Pancreas (tissue), 10 donors: Measurements from ENCODE around the gene PPARD. TPM values are rescaled to one million over a fixed set of nuclear protein-coding genes. Genes with fewer than 3 reads are reported as not detected.

Experiments
- ATAC-seq, 4 donors: fragments of 200-7000 bp; cut with Tn5 transposase; one replicate each; pipeline versions ENCODE4 v1.8.0 to v1.9.1; 2020; ENCODE audit warnings: mild to moderate bottlenecking in 4 of 4, moderate library complexity in 4 of 4
- DNase-seq, 6 donors: peaks; one replicate each; pipeline ENCODE4 v3.0.0-alpha.2; 2020
- FAIRE-seq: peaks from 2 replicates; lab custom pipeline; 2012; peaks lifted over from hg19 to GRCh38; lab: Jason Lieb, UNC
- H3K27ac ChIP-seq, 4 donors: fragments of 200-600 bp; sonication (generic); 1 replicate in 3 of 4; 2 replicates in 1 of 4; pipeline versions ENCODE4 v1.5.0 to v1.8.0; 2020
- H3K27me3 ChIP-seq, 4 donors: fragments of 200-600 bp; one replicate each; pipeline ENCODE4 v1.8.0; 2021
- H3K36me3 ChIP-seq, 3 donors: fragments of 200-600 bp; sonication (generic) in 1 of 3; one replicate each; pipeline versions ENCODE4 v1.5.0 to v1.8.0; 2020 to 2021
- H3K4me1 ChIP-seq, 3 donors: fragments of 200-600 bp; one replicate each; pipeline ENCODE4 v1.8.0; 2021
- H3K4me3 ChIP-seq, 4 donors: fragments of 200-600 bp; sonication (generic) in 2 of 4; one replicate each; pipeline versions ENCODE4 v1.5.0 to v1.8.0; 2020 to 2021
- H3K9me3 ChIP-seq, 4 donors: fragments of 200-600 bp; one replicate each; pipeline ENCODE4 v1.8.0; 2021
- CTCF ChIP-seq, 4 donors: fragments of 200-600 bp; sonication (generic) in 3 of 4; IDR thresholded peaks; one replicate each; pipeline versions ENCODE4 v1.5.0 to v1.8.0; 2021; ENCODE audit warnings: antibody characterized with exemption in 4 of 4
- WGBS, 2 donors: extraction: QIAGEN DNeasy Blood & Tissue Kit; methylation state at CpG; one replicate each; pipeline ENCODE4 v1.1.7; 2013; 5-methylcytosine and 5-hydroxymethylcytosine counted together
- intact Hi-C, 3 donors: fragments of 100-400 bp; cut with DNase I; formaldehyde crosslinking; loops; one replicate each; pipeline versions ENCODE4 v1.11.1 to v1.14.2; 2022
- polyA plus RNA-seq, 2 donors: library from polyadenylated mRNA; stranded (reverse); fragments of 200-250 nt; gene quantifications; one replicate each; pipeline ENCODE4 v1.2.3, GENCODE V29; 2013
- total RNA-seq, 6 donors: library from RNA; stranded (reverse); fragmentation: NEBNext Ultra II Directional in 4 of 6; extraction: Animal tissue kit (Norgen Biotek cat#: 25700) in 4 of 6; gene quantifications; one replicate each; pipeline versions ENCODE4 v1.2.1 to v1.2.4, GENCODE V29; 2021 to 2023
- donor health status: healthy with polysubstance abuse.
- donor health status: DM: no; HTN: no; CAD: no; lungs with moderate emphysema.
- donor health status: DM: no; HTN: no; CAD: no.
- donor health status: control.
- donor health status: control.
- donor health status: Bipolar disorder and iron deficiency.
- donor health status: DM: yes; HTN: yes; CAD: no.
- donor health status: DM: no; HTN: no; CAD: no.
- donor health status: DM: no; HTN: no; CAD: no.
- donor health status: DM: yes; HTN: yes; CAD: no.

The PPARD gene
- total and polyA plus RNA-seq, 8 donors: 4.4 to 14.1 (median 8.2) TPM

DNA sequence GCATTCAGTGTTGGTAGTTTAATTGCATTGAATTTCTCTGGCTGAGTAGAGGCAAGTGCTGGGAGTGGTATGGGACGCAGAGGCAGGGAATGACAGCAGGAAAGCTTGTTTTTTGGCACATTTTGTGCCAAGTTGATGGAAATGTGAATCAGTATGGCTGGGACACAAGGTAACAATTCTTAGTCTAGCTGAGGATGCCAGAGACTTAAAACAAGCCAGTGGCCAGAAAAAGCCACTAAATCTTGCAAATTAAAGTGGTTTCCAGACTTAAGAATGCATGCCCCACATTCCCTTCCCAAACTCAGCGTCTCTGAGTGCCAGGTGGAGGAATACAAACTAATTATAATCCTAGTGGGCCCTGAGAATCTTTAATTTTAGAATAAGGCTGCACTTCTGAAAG is 35.9 kb downstream of the PPARD start:
- H3K27me3 ChIP-seq: no peaks in the 10 kb centered on the region
- H3K4me3 ChIP-seq: no peak overlapping the region
- intact Hi-C loops: no loop called here
- H3K9me3 ChIP-seq: no peaks in the 10 kb centered on the region
- 90 to 95% methylated on average over 2 of the region's 2 CpGs for WGBS, 2 donors
- no peak for TF ChIP-seq CTCF (IDR thresholded peaks at IDR 0.05)
- DNase-seq (no peak), ATAC-seq (no peak), FAIRE-seq (no peak)
- no peaks in the 10 kb centered on the region for H3K36me3 ChIP-seq
- no peaks in the 10 kb centered on the region for H3K4me1 ChIP-seq
- H3K27ac ChIP-seq: no peak overlapping the region

DNA sequence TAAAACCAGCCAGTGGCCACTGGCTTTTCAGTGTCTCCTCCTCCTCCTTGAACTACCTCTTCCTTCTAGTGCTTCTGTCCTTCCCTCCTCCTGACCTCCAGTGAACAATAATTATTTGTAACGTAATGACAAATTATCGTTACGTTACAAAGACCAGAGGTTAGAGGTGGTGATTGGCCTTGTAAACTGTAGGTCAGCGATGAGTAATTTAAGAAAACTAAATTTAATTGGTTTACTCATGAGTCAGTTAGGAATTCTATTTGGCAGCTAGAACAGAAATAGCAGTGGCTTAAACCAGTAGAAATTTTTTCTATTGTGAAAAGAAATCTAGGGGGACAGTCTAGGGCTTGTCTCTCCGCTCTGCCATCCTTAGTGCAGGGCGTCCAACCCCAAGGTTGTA is 38.8 kb downstream of the PPARD start:
- WGBS, 2 donors: 98 to 99% methylated on average over 6 of the region's 6 CpGs
- FAIRE-seq: no peak
- no peak for TF ChIP-seq CTCF (IDR thresholded peaks at IDR 0.05)

GRCh38 chr6:35382015-35382414 is 39.7 kb downstream of the PPARD start:
- H3K36me3 ChIP-seq: no peaks in the 10 kb centered on the region
- no peaks in the 10 kb centered on the region for H3K9me3 ChIP-seq
- H3K27me3 ChIP-seq: no peaks in the 10 kb centered on the region
- ATAC-seq (no peak), DNase-seq (no peak), FAIRE-seq (no peak)
- no peak overlapping the region for H3K27ac ChIP-seq
- intact Hi-C loops: no loop called here
- H3K4me1 ChIP-seq: no peaks in the 10 kb centered on the region
- H3K4me3 ChIP-seq: no peak overlapping the region
- WGBS, 2 donors: 88 to 91% methylated on average over 6 of the region's 6 CpGs
- TF ChIP-seq CTCF (IDR thresholded peaks at IDR 0.05): no peak

More for the DNA sequence above, 38.8 kb downstream of the PPARD start:
- no peak overlapping the region for H3K4me3 ChIP-seq
- intact Hi-C loops: no loop called here
- H3K4me1 ChIP-seq: no peaks in the 10 kb centered on the region
- H3K27me3 ChIP-seq: no peaks in the 10 kb centered on the region
- no peaks in the 10 kb centered on the region for H3K36me3 ChIP-seq
- no peaks in the 10 kb centered on the region for H3K9me3 ChIP-seq
- ATAC-seq: no peak
- no peak for DNase-seq
- no peak overlapping the region for H3K27ac ChIP-seq

DNA sequence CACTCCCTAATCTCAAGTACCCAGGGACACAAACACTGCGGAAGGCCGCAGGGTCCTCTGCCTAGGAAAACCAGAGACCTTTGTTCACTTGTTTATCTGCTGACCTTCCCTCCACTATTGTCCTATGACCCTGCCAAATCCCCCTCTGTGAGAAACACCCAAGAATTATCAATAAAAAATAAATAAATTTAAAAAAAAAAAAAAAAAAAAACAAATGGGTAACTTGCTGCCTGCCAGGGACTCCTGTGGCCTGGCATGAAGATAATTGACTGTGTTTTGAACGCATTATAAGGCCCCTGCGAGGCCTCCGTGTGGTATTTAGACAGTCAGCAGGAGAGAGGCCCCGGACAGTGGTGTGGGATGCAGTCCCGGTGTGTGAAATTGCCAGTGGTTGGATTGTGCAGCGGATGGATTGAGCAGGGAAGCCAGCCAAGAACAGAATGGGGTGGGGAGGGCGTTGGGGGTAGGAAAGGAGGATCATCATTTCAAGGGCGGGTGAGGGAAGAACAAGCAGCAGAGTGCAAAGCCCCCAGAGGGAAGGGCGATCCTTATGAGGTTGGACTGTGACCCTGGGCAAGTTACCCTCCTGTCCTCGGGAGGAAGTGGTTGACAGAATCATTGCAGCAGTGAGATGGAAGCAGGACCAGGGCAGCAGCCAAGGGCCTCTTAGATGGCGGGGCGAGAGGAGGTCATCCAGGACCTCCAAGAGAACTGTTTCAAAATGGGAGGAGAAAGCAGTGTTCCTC is 43.3 kb downstream of the PPARD start:
- TF ChIP-seq CTCF (IDR thresholded peaks at IDR 0.05): no peak
- Histone ChIP-seq H3K36me3 (no peaks in the 10 kb centered on the region), H3K9me3 (no peaks in the 10 kb centered on the region), H3K4me3 (no peak overlapping the region), H3K27ac (no peak overlapping the region), H3K27me3 (no peaks in the 10 kb centered on the region), H3K4me1 (no peaks in the 10 kb centered on the region)
- 76 to 80% methylated on average over 12 of the region's 14 CpGs for WGBS, 2 donors
- no peak for DNase-seq
- FAIRE-seq: no peak
- peak in 1 of 4 donors; percentile 39 for ATAC-seq
- intact Hi-C loops: no loop called here

DNA sequence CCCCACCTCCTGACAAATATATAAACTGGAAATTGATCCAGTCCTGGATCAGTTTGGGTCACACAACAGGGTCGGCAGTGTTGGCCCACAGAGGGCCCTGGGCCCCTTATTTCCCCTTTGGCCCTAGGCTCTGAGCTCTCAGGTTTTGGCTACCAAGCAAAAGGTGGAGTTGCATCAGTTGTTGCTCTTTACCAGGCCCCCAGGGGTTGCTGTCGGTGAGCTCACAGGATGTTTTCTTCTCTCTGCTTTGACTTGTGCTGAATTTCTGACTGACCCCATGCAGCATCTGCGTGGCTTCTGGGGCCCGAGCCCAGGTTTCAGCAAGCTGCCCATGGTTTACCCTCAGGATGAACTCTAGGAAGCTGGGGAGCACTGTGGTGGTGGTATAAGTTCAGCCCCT is 44.6 kb downstream of the PPARD start:
- intact Hi-C loops: no loop called here
- no peak overlapping the region for H3K4me3 ChIP-seq
- no peaks in the 10 kb centered on the region for H3K27me3 ChIP-seq
- FAIRE-seq (no peak), ATAC-seq (no peak), DNase-seq (no peak)
- no peaks in the 10 kb centered on the region for H3K9me3 ChIP-seq
- no peak for TF ChIP-seq CTCF (IDR thresholded peaks at IDR 0.05)
- WGBS, 2 donors: 90 to 94% methylated on average over 4 of the region's 4 CpGs
- H3K36me3 ChIP-seq: no peaks in the 10 kb centered on the region
- H3K4me1 ChIP-seq: peaks cover 0 to 10% (median 7%) of the 10 kb centered on the region in 3 donors
- H3K27ac ChIP-seq: no peak overlapping the region
